AG04450 (cell line): Measurements from ENCODE around the gene ANTXR1. TPM values are rescaled to one million over a fixed set of nuclear protein-coding genes. Genes with fewer than 3 reads are reported as not detected.

Source experiments
- CTCF ChIA-PET: fragments of 300-600, 350-600 bp; formaldehyde crosslinking; extraction: SDS; loops from one replicate; lab custom pipeline; 2022; ENCODE audit warnings: antibody characterized with exemption, inconsistent platforms; lab: Charles Lee
- POLR2A ChIA-PET: fragments of 350-600 bp; formaldehyde crosslinking; extraction: SDS; loops from one replicate; lab custom pipeline; 2021; ENCODE audit warnings: antibody characterized with exemption, inconsistent platforms; lab: Yijun Ruan, JAX
- DNase-seq: peaks from one replicate; pipeline ENCODE4 v3.0.0-alpha.2; 2011; ENCODE audit warnings: low read depth, low spot score
- H3K27ac ChIP-seq: one replicate; pipeline ENCODE4 v1.5.1; 2012; ENCODE audit warnings: low read depth, low read length, control low read depth
- H3K27me3 ChIP-seq: one replicate; pipeline ENCODE4 v1.6.0; 2012; ENCODE audit warnings: low read length; ENCODE audit not compliant: control insufficient read depth, insufficient read depth
- H3K4me3 ChIP-seq: 2 replicates; pipeline ENCODE4 v1.5.1; 2011; ENCODE audit warnings: mild to moderate bottlenecking, low read depth, low read length, control low read depth
- H3K9me3 ChIP-seq: 2 replicates; pipeline ENCODE4 v1.5.1; 2012; ENCODE audit warnings: low read length; ENCODE audit not compliant: control insufficient read depth, insufficient read depth
- polyA plus RNA-seq: library from polyadenylated mRNA; depleted of rRNA; stranded (reverse); fragments of >200 nt; gene quantifications from 2 replicates; pipeline ENCODE4 v1.2.3, GENCODE V29; 2011
- TF ChIP-seq, protein P1 (sequence below): IDR thresholded peaks from 2 replicates; pipeline ENCODE4 v1.5.1; 2011; ENCODE audit warnings: low read depth, low read length, control low read depth, inconsistent platforms

The ANTXR1 gene
- polyA plus RNA-seq, 1 experiment = 113 TPM

DNA sequence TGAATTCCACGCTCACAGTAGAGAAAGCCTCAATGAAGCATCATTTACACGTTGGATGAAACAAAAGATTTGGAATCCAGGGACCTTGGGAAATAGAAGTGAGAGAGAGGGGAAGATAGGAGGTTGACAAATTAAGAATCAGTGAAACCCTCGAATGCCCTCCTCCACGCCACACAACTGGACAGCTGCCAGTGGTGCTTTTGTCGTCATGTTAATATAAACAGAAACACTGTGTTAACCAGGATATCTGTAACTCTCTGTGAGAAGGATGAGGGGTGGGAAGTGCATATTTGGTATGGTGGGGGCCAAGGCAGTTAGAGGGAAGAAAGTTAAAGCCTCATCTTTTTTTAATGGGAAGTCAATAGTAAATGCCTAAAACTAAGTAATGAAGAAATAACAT is 265.4 kb downstream of the ANTXR1 start:
- Histone ChIP-seq H3K27ac (no peak overlapping the region), H3K27me3 (no peaks in the 10 kb centered on the region), H3K4me3 (no peak overlapping the region), H3K9me3 (no peaks in the 10 kb centered on the region)
- POLR2A ChIA-PET = no interaction called here
- TF ChIP-seq, protein P1, sequence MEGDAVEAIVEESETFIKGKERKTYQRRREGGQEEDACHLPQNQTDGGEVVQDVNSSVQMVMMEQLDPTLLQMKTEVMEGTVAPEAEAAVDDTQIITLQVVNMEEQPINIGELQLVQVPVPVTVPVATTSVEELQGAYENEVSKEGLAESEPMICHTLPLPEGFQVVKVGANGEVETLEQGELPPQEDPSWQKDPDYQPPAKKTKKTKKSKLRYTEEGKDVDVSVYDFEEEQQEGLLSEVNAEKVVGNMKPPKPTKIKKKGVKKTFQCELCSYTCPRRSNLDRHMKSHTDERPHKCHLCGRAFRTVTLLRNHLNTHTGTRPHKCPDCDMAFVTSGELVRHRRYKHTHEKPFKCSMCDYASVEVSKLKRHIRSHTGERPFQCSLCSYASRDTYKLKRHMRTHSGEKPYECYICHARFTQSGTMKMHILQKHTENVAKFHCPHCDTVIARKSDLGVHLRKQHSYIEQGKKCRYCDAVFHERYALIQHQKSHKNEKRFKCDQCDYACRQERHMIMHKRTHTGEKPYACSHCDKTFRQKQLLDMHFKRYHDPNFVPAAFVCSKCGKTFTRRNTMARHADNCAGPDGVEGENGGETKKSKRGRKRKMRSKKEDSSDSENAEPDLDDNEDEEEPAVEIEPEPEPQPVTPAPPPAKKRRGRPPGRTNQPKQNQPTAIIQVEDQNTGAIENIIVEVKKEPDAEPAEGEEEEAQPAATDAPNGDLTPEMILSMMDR = no peak
- CTCF ChIA-PET = no interaction called here
- DNase-seq = no peak

DNA sequence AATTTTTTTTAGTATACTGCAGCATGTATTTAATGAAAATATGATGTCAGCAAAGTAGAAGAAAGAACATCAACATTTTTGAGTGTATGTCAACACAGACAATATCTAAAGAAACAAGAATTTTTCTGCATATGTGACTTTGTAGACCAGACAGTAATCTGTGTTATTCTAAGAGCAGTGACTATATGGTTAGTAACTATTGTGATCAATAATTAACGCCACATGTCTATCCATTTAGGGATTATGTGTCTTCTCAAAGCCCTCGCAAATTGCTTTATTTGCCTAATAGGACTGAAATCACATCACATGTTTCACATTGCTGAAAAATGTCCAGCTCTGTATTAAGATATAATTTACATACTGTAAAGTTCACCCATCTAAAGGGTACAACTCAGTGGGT is 266.2 kb downstream of the ANTXR1 start:
- CTCF ChIA-PET = no interaction called here
- POLR2A ChIA-PET = no interaction called here
- H3K27me3 ChIP-seq = no peaks in the 10 kb centered on the region
- TF ChIP-seq, protein P1 = no peak
- no peak for DNase-seq
- H3K4me3 ChIP-seq = no peak overlapping the region
- H3K27ac ChIP-seq = no peak overlapping the region
- H3K9me3 ChIP-seq = no peaks in the 10 kb centered on the region

DNA sequence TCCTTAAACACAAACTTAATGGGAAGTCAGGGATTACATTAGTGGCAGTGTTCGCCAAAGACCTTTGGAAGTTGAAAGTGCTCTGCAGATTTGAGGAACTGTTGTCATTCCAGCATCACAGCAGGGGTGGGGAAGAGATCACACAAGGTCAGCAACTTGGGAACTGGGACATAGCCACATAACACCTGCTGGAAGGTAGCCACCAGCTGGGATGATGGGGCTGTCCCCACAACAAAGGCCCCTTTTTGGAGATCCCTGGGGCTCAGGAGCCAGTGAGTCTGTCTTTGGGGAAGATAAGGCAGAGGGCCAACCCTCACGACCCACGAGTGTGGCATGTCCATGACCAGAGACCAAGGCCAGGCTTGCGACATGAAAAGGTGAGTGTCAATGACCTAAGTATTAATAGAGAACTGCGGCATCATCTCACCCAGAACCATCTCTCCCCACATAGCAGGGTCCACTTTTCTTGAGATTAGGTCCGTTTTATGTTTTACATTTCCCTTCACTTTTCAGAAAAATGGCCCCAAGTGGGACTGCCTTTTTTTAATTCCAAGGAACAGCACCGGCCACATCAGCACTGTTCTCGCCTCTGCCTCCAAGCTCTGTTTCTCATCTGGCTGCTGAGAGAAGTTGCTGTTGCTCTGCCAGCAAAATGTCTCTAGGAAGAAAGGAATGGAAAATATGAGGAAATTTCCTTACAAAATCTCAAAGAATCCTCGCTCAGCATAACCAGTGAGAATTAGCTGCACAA is 267.1 kb downstream of the ANTXR1 start:
- H3K27ac ChIP-seq = no peak overlapping the region
- DNase-seq = no peak
- no peaks in the 10 kb centered on the region for H3K27me3 ChIP-seq
- H3K4me3 ChIP-seq = no peak overlapping the region
- TF ChIP-seq, protein P1 = no peak
- H3K9me3 ChIP-seq = no peaks in the 10 kb centered on the region
- POLR2A ChIA-PET = no interaction called here
- CTCF ChIA-PET = no interaction called here

DNA sequence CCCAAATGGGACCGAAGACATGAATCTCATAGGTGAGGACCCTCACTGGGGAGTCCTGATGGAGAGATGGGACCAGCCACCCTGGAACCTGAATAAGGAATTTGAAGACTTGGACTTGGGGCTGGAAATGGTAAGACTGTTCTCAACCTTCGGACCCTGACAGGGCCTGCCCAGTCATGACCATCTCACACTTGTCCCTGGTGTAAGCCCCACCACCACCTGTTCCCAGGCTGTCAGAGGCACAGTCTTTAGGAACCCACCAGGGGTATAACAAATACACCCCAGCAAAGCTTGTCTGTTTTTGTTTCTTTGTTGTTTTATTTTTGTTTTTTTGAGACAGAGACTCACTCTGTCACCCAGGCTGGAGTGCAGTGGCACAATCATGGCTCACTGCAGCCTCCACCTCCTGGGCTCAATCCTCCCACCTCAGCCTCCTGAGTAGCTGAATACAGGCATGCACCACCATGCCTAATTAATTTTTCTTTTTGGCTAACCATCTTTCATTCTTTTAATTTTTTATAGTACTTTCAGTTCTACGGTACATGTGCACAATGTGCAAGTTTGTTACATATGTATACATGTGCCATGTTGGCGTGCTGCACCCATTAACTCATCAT is 267.9 kb downstream of the ANTXR1 start:
- POLR2A ChIA-PET = no interaction called here
- TF ChIP-seq, protein P1 = no peak
- CTCF ChIA-PET = no interaction called here
- Histone ChIP-seq H3K27me3 (no peaks in the 10 kb centered on the region), H3K27ac (no peak overlapping the region), H3K4me3 (no peak overlapping the region), H3K9me3 (no peaks in the 10 kb centered on the region)
- no peak for DNase-seq

DNA sequence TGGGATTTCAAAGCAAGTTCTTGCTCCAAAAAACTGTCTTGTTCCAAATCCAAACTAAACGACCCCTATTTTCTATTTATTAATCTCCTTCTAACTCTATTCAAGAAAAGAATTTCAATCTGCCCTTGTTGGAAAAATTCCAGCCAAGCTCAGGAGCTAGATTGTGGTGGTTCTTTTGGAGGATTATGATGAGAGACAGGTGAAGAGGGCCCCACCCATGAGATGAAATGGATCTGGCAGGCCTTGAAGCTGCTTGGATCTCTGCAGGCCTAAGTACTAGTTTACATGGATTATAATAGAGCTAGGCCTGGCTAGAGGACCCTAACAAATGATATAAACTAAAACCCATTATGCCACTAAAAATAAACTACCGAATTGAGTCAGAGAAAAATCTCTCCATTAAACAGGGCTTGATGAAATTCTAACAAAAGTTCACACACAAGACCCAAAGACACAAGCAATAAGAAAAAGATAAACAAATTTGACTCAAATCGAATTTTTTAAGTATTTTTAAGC is 272.5 kb downstream of the ANTXR1 start:
- no peak overlapping the region for H3K4me3 ChIP-seq
- TF ChIP-seq, protein P1 = no peak
- H3K27me3 ChIP-seq = no peaks in the 10 kb centered on the region
- H3K27ac ChIP-seq = no peak overlapping the region
- no peaks in the 10 kb centered on the region for H3K9me3 ChIP-seq
- DNase-seq = no peak
- CTCF ChIA-PET = interaction anchor here (1.1 kb wide), 1 partner anchor 19 kb away, joined by 3 read pairs; no protein-coding TSS in a partner anchor
- POLR2A ChIA-PET = no interaction called here
